ENCODE measurements around the gene LGALS3.
A peak's percentile ranks its signal among the peaks of the same experiment; 100 is the strongest.

Gene LGALS3

GRCh38 chr14:55098561-55098898, 30.5 kb upstream of the LGALS3 start:
- H3K27ac ChIP-seq (ENCODE audit: low read depth, low read length) = peak overlapping the region; percentile 71
- peaks cover 6 to 60% (median 44%) of the 10 kb centered on the region in 5 donors for H3K4me1 ChIP-seq (ENCODE audit: control insufficient read depth in 5 of 5, insufficient read depth in 5 of 5, low read length in 5 of 5)

GRCh38 chr14:55099756-55100155, 29.3 kb upstream of the LGALS3 start:
- H3K9me3 ChIP-seq (ENCODE audit: control insufficient read depth in 5 of 5, low read length in 5 of 5) = peaks cover 0 to 7% (median 0%) of the 10 kb centered on the region in 5 donors
- peaks cover 6 to 67% (median 51%) of the 10 kb centered on the region in 5 donors for H3K4me1 ChIP-seq (ENCODE audit: control insufficient read depth in 5 of 5, insufficient read depth in 5 of 5, low read length in 5 of 5)
- no peaks in the 10 kb centered on the region for H3K27me3 ChIP-seq (ENCODE audit: control insufficient read depth in 5 of 5, insufficient read depth in 4 of 5, low read length in 5 of 5)
- H3K36me3 ChIP-seq (ENCODE audit: control insufficient read depth in 5 of 5, insufficient read depth in 5 of 5, low read length in 5 of 5) = no peaks in the 10 kb centered on the region
- peak overlapping the region; percentile 53 for H3K27ac ChIP-seq (ENCODE audit: low read depth, low read length)
- H3K9ac ChIP-seq (ENCODE audit: low read length in 5 of 5) = no peak overlapping the region
- no peak overlapping the region for H3K4me3 ChIP-seq (ENCODE audit: low read depth in 1 of 5, low read length in 5 of 5)

More at GRCh38 chr14:55098561-55098898, 30.5 kb upstream of the LGALS3 start:
- Histone ChIP-seq H3K36me3 (ENCODE audit: control insufficient read depth in 5 of 5, insufficient read depth in 5 of 5, low read length in 5 of 5) (no peaks in the 10 kb centered on the region), H3K9ac (ENCODE audit: low read length in 5 of 5) (no peak overlapping the region), H3K27me3 (ENCODE audit: control insufficient read depth in 5 of 5, insufficient read depth in 4 of 5, low read length in 5 of 5) (no peaks in the 10 kb centered on the region), H3K9me3 (ENCODE audit: control insufficient read depth in 5 of 5, low read length in 5 of 5) (no peaks in the 10 kb centered on the region), H3K4me3 (ENCODE audit: low read depth in 1 of 5, low read length in 5 of 5) (no peak overlapping the region)

GRCh38 chr14:55101698-55102097, 27.4 kb upstream of the LGALS3 start:
- H3K36me3 ChIP-seq (ENCODE audit: control insufficient read depth in 5 of 5, insufficient read depth in 5 of 5, low read length in 5 of 5) = no peaks in the 10 kb centered on the region
- no peaks in the 10 kb centered on the region for H3K27me3 ChIP-seq (ENCODE audit: control insufficient read depth in 5 of 5, insufficient read depth in 4 of 5, low read length in 5 of 5)
- H3K4me3 ChIP-seq (ENCODE audit: low read depth in 1 of 5, low read length in 5 of 5) = no peak overlapping the region
- H3K9me3 ChIP-seq (ENCODE audit: control insufficient read depth in 5 of 5, low read length in 5 of 5) = peaks cover 0 to 7% (median 0%) of the 10 kb centered on the region in 5 donors
- H3K9ac ChIP-seq (ENCODE audit: low read length in 5 of 5) = no peak overlapping the region
- peak overlapping the region; percentile 90 for H3K27ac ChIP-seq (ENCODE audit: low read depth, low read length)
- H3K4me1 ChIP-seq (ENCODE audit: control insufficient read depth in 5 of 5, insufficient read depth in 5 of 5, low read length in 5 of 5) = peaks cover 6 to 74% (median 53%) of the 10 kb centered on the region in 5 donors

GRCh38 chr14:55102141-55102621, 26.9 kb upstream of the LGALS3 start:
- Histone ChIP-seq H3K36me3 (ENCODE audit: control insufficient read depth in 5 of 5, insufficient read depth in 5 of 5, low read length in 5 of 5) (no peaks in the 10 kb centered on the region), H3K27ac (ENCODE audit: low read depth, low read length) (peak overlapping the region; percentile 90), H3K4me1 (ENCODE audit: control insufficient read depth in 5 of 5, insufficient read depth in 5 of 5, low read length in 5 of 5) (peaks cover 6 to 79% (median 49%) of the 10 kb centered on the region in 5 donors), H3K9me3 (ENCODE audit: control insufficient read depth in 5 of 5, low read length in 5 of 5) (peaks cover 0 to 7% (median 0%) of the 10 kb centered on the region in 5 donors), H3K4me3 (ENCODE audit: low read depth in 1 of 5, low read length in 5 of 5) (no peak overlapping the region), H3K9ac (ENCODE audit: low read length in 5 of 5) (no peak overlapping the region), H3K27me3 (ENCODE audit: control insufficient read depth in 5 of 5, insufficient read depth in 4 of 5, low read length in 5 of 5) (no peaks in the 10 kb centered on the region)

GRCh38 chr14:55103005-55103640, 25.9 kb upstream of the LGALS3 start:
- H3K27me3 ChIP-seq (ENCODE audit: control insufficient read depth in 5 of 5, insufficient read depth in 4 of 5, low read length in 5 of 5) = no peaks in the 10 kb centered on the region
- peaks cover 0 to 7% (median 0%) of the 10 kb centered on the region in 5 donors for H3K9me3 ChIP-seq (ENCODE audit: control insufficient read depth in 5 of 5, low read length in 5 of 5)
- no peaks in the 10 kb centered on the region for H3K36me3 ChIP-seq (ENCODE audit: control insufficient read depth in 5 of 5, insufficient read depth in 5 of 5, low read length in 5 of 5)
- H3K4me1 ChIP-seq (ENCODE audit: control insufficient read depth in 5 of 5, insufficient read depth in 5 of 5, low read length in 5 of 5) = peaks cover 16 to 79% (median 57%) of the 10 kb centered on the region in 5 donors
- peak overlapping the region; percentile 1 to 68 (median 43) for H3K9ac ChIP-seq (ENCODE audit: low read length in 5 of 5)
- H3K4me3 ChIP-seq (ENCODE audit: low read depth in 1 of 5, low read length in 5 of 5) = peak overlapping the region in 1 of 5 donors; percentile 10
- peak overlapping the region; percentile 90 for H3K27ac ChIP-seq (ENCODE audit: low read depth, low read length)

- peaks cover 20 to 80% (median 64%) of the 10 kb centered on the region in 5 donors for H3K4me1 ChIP-seq (ENCODE audit: control insufficient read depth in 5 of 5, insufficient read depth in 5 of 5, low read length in 5 of 5)
- peak overlapping the region in 1 of 5 donors; percentile 18 for H3K4me3 ChIP-seq (ENCODE audit: low read depth in 1 of 5, low read length in 5 of 5)
- H3K9ac ChIP-seq (ENCODE audit: low read length in 5 of 5) = peak overlapping the region in 2 of 5 donors; percentile 58 to 68
- H3K27ac ChIP-seq (ENCODE audit: low read depth, low read length) = peak overlapping the region; percentile 90
- no peaks in the 10 kb centered on the region for H3K27me3 ChIP-seq (ENCODE audit: control insufficient read depth in 5 of 5, insufficient read depth in 4 of 5, low read length in 5 of 5)
- H3K9me3 ChIP-seq (ENCODE audit: control insufficient read depth in 5 of 5, low read length in 5 of 5) = peaks cover 0 to 7% (median 0%) of the 10 kb centered on the region in 5 donors
- no peaks in the 10 kb centered on the region for H3K36me3 ChIP-seq (ENCODE audit: control insufficient read depth in 5 of 5, insufficient read depth in 5 of 5, low read length in 5 of 5)
Observed at GRCh38 chr14:55103971-55104954, 24.8 kb upstream of the LGALS3 start.

- Histone ChIP-seq H3K9ac (ENCODE audit: low read length in 5 of 5) (no peak overlapping the region), H3K27ac (ENCODE audit: low read depth, low read length) (peak overlapping the region; percentile 96), H3K4me3 (ENCODE audit: low read depth in 1 of 5, low read length in 5 of 5) (no peak overlapping the region), H3K36me3 (ENCODE audit: control insufficient read depth in 5 of 5, insufficient read depth in 5 of 5, low read length in 5 of 5) (no peaks in the 10 kb centered on the region), H3K9me3 (ENCODE audit: control insufficient read depth in 5 of 5, low read length in 5 of 5) (peaks cover 0 to 7% (median 0%) of the 10 kb centered on the region in 5 donors), H3K27me3 (ENCODE audit: control insufficient read depth in 5 of 5, insufficient read depth in 4 of 5, low read length in 5 of 5) (no peaks in the 10 kb centered on the region), H3K4me1 (ENCODE audit: control insufficient read depth in 5 of 5, insufficient read depth in 5 of 5, low read length in 5 of 5) (peaks cover 20 to 65% (median 48%) of the 10 kb centered on the region in 5 donors)
Observed at GRCh38 chr14:55105991-55106390, 23.1 kb upstream of the LGALS3 start.

GRCh38 chr14:55107766-55108554, 21.1 kb upstream of the LGALS3 start:
- Histone ChIP-seq H3K4me1 (ENCODE audit: control insufficient read depth in 5 of 5, insufficient read depth in 5 of 5, low read length in 5 of 5) (peaks cover 13 to 50% (median 34%) of the 10 kb centered on the region in 5 donors), H3K27ac (ENCODE audit: low read depth, low read length) (peak overlapping the region; percentile 96), H3K36me3 (ENCODE audit: control insufficient read depth in 5 of 5, insufficient read depth in 5 of 5, low read length in 5 of 5) (no peaks in the 10 kb centered on the region), H3K4me3 (ENCODE audit: low read depth in 1 of 5, low read length in 5 of 5) (peak overlapping the region in 3 of 5 donors; percentile 35 to 44 (median 44)), H3K27me3 (ENCODE audit: control insufficient read depth in 5 of 5, insufficient read depth in 4 of 5, low read length in 5 of 5) (no peaks in the 10 kb centered on the region), H3K9me3 (ENCODE audit: control insufficient read depth in 5 of 5, low read length in 5 of 5) (peaks cover 0 to 7% (median 0%) of the 10 kb centered on the region in 5 donors), H3K9ac (ENCODE audit: low read length in 5 of 5) (peak overlapping the region; percentile 40 to 80 (median 57))

- Histone ChIP-seq H3K9me3 (ENCODE audit: control insufficient read depth in 5 of 5, low read length in 5 of 5) (no peaks in the 10 kb centered on the region), H3K27ac (ENCODE audit: low read depth, low read length) (no peak overlapping the region), H3K4me1 (ENCODE audit: control insufficient read depth in 5 of 5, insufficient read depth in 5 of 5, low read length in 5 of 5) (peaks cover 13 to 43% (median 22%) of the 10 kb centered on the region in 5 donors)
Observed at GRCh38 chr14:55109836-55110235, 19.2 kb upstream of the LGALS3 start.

More at GRCh38 chr14:55109836-55110235, 19.2 kb upstream of the LGALS3 start:
- no peaks in the 10 kb centered on the region for H3K36me3 ChIP-seq (ENCODE audit: control insufficient read depth in 5 of 5, insufficient read depth in 5 of 5, low read length in 5 of 5)
- no peak overlapping the region for H3K4me3 ChIP-seq (ENCODE audit: low read depth in 1 of 5, low read length in 5 of 5)
- no peak overlapping the region for H3K9ac ChIP-seq (ENCODE audit: low read length in 5 of 5)
- H3K27me3 ChIP-seq (ENCODE audit: control insufficient read depth in 5 of 5, insufficient read depth in 4 of 5, low read length in 5 of 5) = no peaks in the 10 kb centered on the region

All from subcutaneous abdominal adipose tissue (tissue), 5 donors.